Panc1 (cell line): ENCODE data around the gene CORO2A. TPM values are rescaled to one million over a fixed set of nuclear protein-coding genes. Genes with fewer than 3 reads are reported as not detected.

Source experiments
- ATAC-seq: fragments of 200-7000 bp; cut with Tn5 transposase; 2 replicates; pipeline ENCODE4 v1.9.1; 2020; ENCODE audit warnings: mild to moderate bottlenecking, moderate library complexity
- BruUV-seq: library from RNA; stranded (reverse); fragments of 400-500 nt; replicated peaks from 2 replicates; lab custom pipeline; 2021; lab: Mats Ljungman, UMichigan
- CTCF ChIA-PET: fragments of 300-600 bp; sonication (Branson Sonifier 250); formaldehyde crosslinking; loops from one replicate; lab custom pipeline; 2022; ENCODE audit warnings: antibody characterized with exemption; lab: Charles Lee
- POLR2A ChIA-PET: fragments of 300-600 bp; sonication (Branson Sonifier 250); formaldehyde crosslinking; loops from one replicate; lab custom pipeline; 2022; ENCODE audit warnings: antibody characterized with exemption; lab: Charles Lee
- DNase-seq: peaks from one replicate; pipeline ENCODE4 v3.0.0-alpha.2; 2010; ENCODE audit warnings: low read depth, low spot score
- H3K27ac ChIP-seq: 2 replicates; pipeline ENCODE4 v1.5.1; 2011; ENCODE audit warnings: mild to moderate bottlenecking, low read length, inconsistent platforms
- H3K27me3 ChIP-seq: fragments of 200-500 bp; sonication (Bioruptor generic); 2 replicates; pipeline ENCODE4 v1.6.0; 2014; ENCODE audit warnings: low read length, inconsistent platforms; ENCODE audit not compliant: control insufficient read depth, insufficient read depth
- H3K36me3 ChIP-seq: fragments of 200-500 bp; sonication (Bioruptor generic); 2 replicates; pipeline ENCODE4 v1.5.1; 2014; ENCODE audit warnings: inconsistent platforms, mild to moderate bottlenecking, low read length, moderate library complexity; ENCODE audit not compliant: control insufficient read depth, insufficient read depth
- H3K4me1 ChIP-seq: 2 replicates; pipeline ENCODE4 v1.5.1; 2011; ENCODE audit warnings: inconsistent platforms, mild to moderate bottlenecking, low read length, moderate library complexity; ENCODE audit not compliant: control insufficient read depth, insufficient read depth
- H3K4me3 ChIP-seq, 2 experiments: 2 replicates each; pipeline ENCODE4 v1.5.1; 2011 to 2012; ENCODE audit warnings: low read depth in 2 of 2, low read length in 2 of 2, mild to moderate bottlenecking in 2 of 2, inconsistent platforms in 1 of 2, moderate library complexity in 1 of 2
- H3K9me3 ChIP-seq: fragments of 200-500 bp; sonication (Bioruptor generic); 2 replicates; pipeline ENCODE4 v1.5.1; 2014; ENCODE audit warnings: low read depth, mild to moderate bottlenecking, inconsistent platforms, low read length, moderate library complexity; ENCODE audit not compliant: control insufficient read depth, insufficient read depth
- CTCF ChIP-seq: fragments of 450-650 bp; IDR thresholded peaks from 2 replicates; pipeline ENCODE4 v1.5.1; 2017; ENCODE audit warnings: mild to moderate bottlenecking
- POLR2AphosphoS5 ChIP-seq: IDR thresholded peaks from 2 replicates; pipeline ENCODE4 v1.6.1; 2012; ENCODE audit warnings: mild to moderate bottlenecking, low read depth, low read length, moderate library complexity
- REST ChIP-seq, 2 experiments: IDR thresholded peaks; 2 replicates each; pipeline ENCODE4 v1.6.1; 2011 to 2012; ENCODE audit warnings: low read depth in 2 of 2, control low read depth in 1 of 2, low read length in 1 of 2, mild to moderate bottlenecking in 1 of 2, moderate library complexity in 1 of 2; ENCODE audit not compliant: insufficient read depth in 1 of 2
- SIN3A ChIP-seq: IDR thresholded peaks from 2 replicates; pipeline ENCODE4 v1.6.1; 2012; ENCODE audit warnings: low read depth, mild to moderate bottlenecking, low read length, moderate library complexity, borderline replicate concordance; ENCODE audit not compliant: insufficient read depth
- TCF7L2 ChIP-seq: IDR thresholded peaks from 2 replicates; pipeline ENCODE4 v1.6.1; 2011; ENCODE audit warnings: mild to moderate bottlenecking, low read depth, low read length, inconsistent platforms
- in situ Hi-C: cut with HindIII; loops from 2 replicates; pipeline ENCODE4 v1.10.0; 2016; ENCODE audit warnings: low sequenced_read_pairs, low pct_unique_long_range_greater_than_20kb
- intact Hi-C: fragments of 100-400 bp; cut with micrococcal nuclease; formaldehyde crosslinking; loops from one replicate; pipeline ENCODE4 v1.10.0; 2022; ENCODE audit not compliant: unreplicated experiment
- total RNA-seq: library from RNA; stranded (reverse); gene quantifications from one replicate; pipeline ENCODE4 v1.2.1, GENCODE V29; 2021; ENCODE audit not compliant: unreplicated experiment

The CORO2A gene
- total RNA-seq, 1 experiment from 2014 or later = 2.0 TPM

- ChIA-PET CTCF (no interaction called here), POLR2A (no interaction called here)
- no peaks in the 10 kb centered on the region for H3K4me1 ChIP-seq
- H3K27ac ChIP-seq = no peak overlapping the region
- ATAC-seq (no peak; the same call in 1 of the 2 replicates), DNase-seq (no peak)
- TF ChIP-seq TCF7L2 (no peak), CTCF (no peak), POLR2AphosphoS5 (no peak), SIN3A (no peak), REST (IDR thresholded peaks at IDR 0.05; ENCODE audit: insufficient read depth in 1 of 2, low read depth in 2 of 2, low read length in 1 of 2) (no peak)
- H3K9me3 ChIP-seq = no peaks in the 10 kb centered on the region
- in situ Hi-C loops (no loop called here), intact Hi-C loops (no loop called here)
- H3K27me3 ChIP-seq = no peaks in the 10 kb centered on the region
- H3K36me3 ChIP-seq = no peaks in the 10 kb centered on the region
- no peak overlapping the region for H3K4me3 ChIP-seq
- BruUV-seq = no TSS peak
Measured at GRCh38 chr9:98087420-98088354, 104.8 kb downstream of the CORO2A start.

GRCh38 chr9:98086461-98086860 lies 106.0 kb downstream of the CORO2A start:
- Histone ChIP-seq H3K4me3 (no peak overlapping the region), H3K36me3 (no peaks in the 10 kb centered on the region; the same call in 1 of the 2 replicates), H3K27ac (no peak overlapping the region), H3K27me3 (no peaks in the 10 kb centered on the region), H3K9me3 (no peaks in the 10 kb centered on the region), H3K4me1 (no peaks in the 10 kb centered on the region)
- TF ChIP-seq POLR2AphosphoS5 (no peak), SIN3A (no peak), CTCF (no peak), TCF7L2 (no peak), REST (IDR thresholded peaks at IDR 0.05; ENCODE audit: insufficient read depth in 1 of 2, low read depth in 2 of 2, low read length in 1 of 2) (no peak)
- ChIA-PET POLR2A (interaction anchor here (0.6 kb wide), 1 partner anchor 104 kb away, joined by 3 read pairs; no protein-coding TSS in a partner anchor), CTCF (no interaction called here)
- in situ Hi-C loops (no loop called here), intact Hi-C loops (no loop called here)
- ATAC-seq (no peak), DNase-seq (no peak)
- no TSS peak for BruUV-seq
